ENCODE results near the gene KRTAP10-4. TPM values are rescaled to one million over a fixed set of nuclear protein-coding genes. Genes with fewer than 3 reads are reported as not detected.

KRTAP10-4 gene
- total RNA-seq, 2 donors from 2014 or later: not detected

GRCh38 chr21:44575307-44576024 is 1.9 kb downstream of the KRTAP10-4 start:
- intact Hi-C loops (cut with DNase I): no loop called here
- TF ChIP-seq POLR2AphosphoS5 (IDR thresholded peaks at IDR 0.05): no peak
- no peak for TF ChIP-seq POLR2A (IDR thresholded peaks at IDR 0.05)
- no peak for TF ChIP-seq CTCF (IDR thresholded peaks at IDR 0.05)
- no peak for DNase-seq (ENCODE audit: low spot score)
- no peaks in the 10 kb centered on the region for H3K9me3 ChIP-seq
- no peaks in the 10 kb centered on the region for H3K4me1 ChIP-seq (replicated peaks)
- H3K4me3 ChIP-seq: no peak overlapping the region
- WGBS: 91% methylated on average over 20 of the region's 20 CpGs
- no peak overlapping the region for H3K27ac ChIP-seq
- no peaks in the 10 kb centered on the region for H3K27me3 ChIP-seq (replicated peaks; ENCODE audit: insufficient read depth)
- H3K36me3 ChIP-seq: no peaks in the 10 kb centered on the region

DNA sequence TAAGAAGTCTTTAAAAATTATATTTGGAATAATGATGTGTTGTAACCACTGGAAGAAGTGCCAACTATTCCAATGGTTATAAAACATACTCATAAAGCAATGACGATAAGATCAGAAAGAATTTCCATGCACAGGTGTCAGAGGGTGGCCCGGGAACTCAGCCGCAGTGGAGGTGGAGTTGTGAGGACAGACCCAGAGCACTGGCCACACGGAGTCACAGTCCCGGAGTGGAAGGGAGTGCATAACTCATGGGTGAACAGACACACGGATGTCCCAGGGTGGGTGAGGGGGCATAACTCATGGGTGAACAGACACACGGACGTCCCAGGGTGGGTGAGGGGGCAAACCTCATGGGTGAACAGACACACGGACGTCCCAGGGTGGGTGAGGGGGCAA is 2.5 kb downstream of the KRTAP10-4 start:
- Histone ChIP-seq H3K4me3 (no peak overlapping the region), H3K27ac (no peak overlapping the region), H3K27me3 (replicated peaks; ENCODE audit: insufficient read depth) (no peaks in the 10 kb centered on the region), H3K9me3 (no peaks in the 10 kb centered on the region), H3K4me1 (replicated peaks) (no peaks in the 10 kb centered on the region), H3K36me3 (no peaks in the 10 kb centered on the region)
- intact Hi-C loops (cut with DNase I): no loop called here
- no peak for DNase-seq (ENCODE audit: low spot score)
- 76% methylated on average over 10 of the region's 10 CpGs for WGBS
- TF ChIP-seq POLR2AphosphoS5 (IDR thresholded peaks at IDR 0.05) (no peak), POLR2A (IDR thresholded peaks at IDR 0.05) (no peak), CTCF (IDR thresholded peaks at IDR 0.05) (no peak)

DNA sequence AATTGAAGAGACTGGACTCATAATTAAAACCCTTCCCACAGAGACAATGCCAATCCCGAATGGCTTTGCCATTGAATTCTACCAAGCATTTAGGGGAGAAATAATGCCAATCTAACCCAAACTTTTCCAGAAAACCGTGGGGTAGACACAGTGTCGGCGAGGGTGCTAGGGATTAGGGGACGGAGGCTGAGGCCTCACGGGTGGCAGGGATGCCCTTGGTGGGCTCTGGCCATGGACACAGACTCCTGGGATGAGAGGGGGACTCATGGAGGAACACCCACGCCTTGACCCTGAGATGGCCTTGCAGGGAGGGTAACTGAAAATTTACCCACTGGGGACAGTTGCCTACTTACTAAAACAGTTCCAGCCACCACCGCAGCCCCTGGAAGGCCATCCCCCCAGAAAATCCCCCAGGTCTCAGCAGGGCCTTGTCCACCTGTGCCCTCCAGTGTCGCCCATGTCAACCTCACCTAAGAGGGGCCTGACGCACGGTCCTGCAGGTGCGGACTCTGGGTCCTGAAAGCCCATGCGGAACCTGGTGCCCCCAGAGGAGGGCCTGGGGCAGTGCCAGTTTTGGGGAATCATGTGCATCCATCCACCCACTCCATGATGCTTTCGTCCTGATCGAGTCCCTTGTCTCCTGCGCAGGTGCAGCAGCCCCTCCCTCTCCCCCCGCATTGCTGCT is 5.0 kb downstream of the KRTAP10-4 start:
- H3K27me3 ChIP-seq (replicated peaks; ENCODE audit: insufficient read depth): no peaks in the 10 kb centered on the region
- no peak overlapping the region for H3K27ac ChIP-seq
- H3K9me3 ChIP-seq: no peaks in the 10 kb centered on the region
- no peak overlapping the region for H3K4me3 ChIP-seq
- no peak for DNase-seq (ENCODE audit: low spot score)
- no peak for TF ChIP-seq POLR2AphosphoS5 (IDR thresholded peaks at IDR 0.05)
- TF ChIP-seq POLR2A (IDR thresholded peaks at IDR 0.05): no peak
- TF ChIP-seq CTCF (IDR thresholded peaks at IDR 0.05): no peak
- WGBS: 91% methylated on average over 16 of the region's 17 CpGs
- no peaks in the 10 kb centered on the region for H3K36me3 ChIP-seq
- no peaks in the 10 kb centered on the region for H3K4me1 ChIP-seq (replicated peaks)
- intact Hi-C loops (cut with DNase I): no loop called here

DNA sequence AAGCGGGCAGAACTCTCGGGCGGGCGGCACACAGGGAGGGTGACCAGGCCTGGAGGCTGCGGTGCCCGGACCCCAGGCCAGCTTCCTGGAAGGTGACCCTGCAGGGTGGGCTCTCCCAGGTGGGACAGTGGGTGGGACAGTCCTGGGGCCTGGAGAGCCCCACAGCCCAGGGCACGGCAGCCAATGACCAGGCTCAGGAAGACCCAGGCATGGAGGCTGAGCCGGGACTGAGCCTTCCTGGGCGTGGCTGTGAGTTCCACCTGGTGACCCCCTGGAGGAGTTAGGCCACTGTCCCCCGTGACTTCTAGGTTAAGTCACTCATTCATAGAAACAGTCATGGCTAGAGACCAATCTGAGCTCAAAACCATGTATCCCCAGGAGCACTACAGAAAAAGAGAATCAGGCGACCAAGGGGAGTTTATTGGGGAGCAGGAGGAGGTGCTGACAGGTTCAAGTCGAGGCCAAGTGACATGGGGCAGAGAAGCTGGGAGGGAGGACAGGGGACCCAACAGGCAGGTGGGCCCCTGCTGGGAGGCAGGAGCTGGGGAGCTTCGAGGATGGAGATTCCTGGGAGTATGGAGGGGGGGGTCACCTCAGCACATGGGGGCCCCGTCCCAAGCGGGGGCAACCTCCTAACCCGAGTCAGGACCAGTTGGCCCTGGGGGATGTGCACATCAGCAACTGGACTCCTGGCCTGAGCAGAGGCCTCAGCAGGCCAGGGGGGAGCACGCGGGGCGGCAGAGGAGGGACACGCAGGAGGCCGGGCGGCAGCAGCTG is 5.7 kb downstream of the KRTAP10-4 start:
- no peaks in the 10 kb centered on the region for H3K4me1 ChIP-seq (replicated peaks)
- no peak overlapping the region for H3K4me3 ChIP-seq
- WGBS: 75% methylated on average over 20 of the region's 22 CpGs
- DNase-seq (ENCODE audit: low spot score): no peak
- intact Hi-C loops (cut with DNase I): no loop called here
- no peaks in the 10 kb centered on the region for H3K27me3 ChIP-seq (replicated peaks; ENCODE audit: insufficient read depth)
- no peaks in the 10 kb centered on the region for H3K36me3 ChIP-seq
- no peak overlapping the region for H3K27ac ChIP-seq
- no peak for TF ChIP-seq POLR2A (IDR thresholded peaks at IDR 0.05)
- no peak for TF ChIP-seq POLR2AphosphoS5 (IDR thresholded peaks at IDR 0.05)
- no peak for TF ChIP-seq CTCF (IDR thresholded peaks at IDR 0.05)
- H3K9me3 ChIP-seq: no peaks in the 10 kb centered on the region

Data from prostate gland (tissue), 2 donors.